ENCODE measurements around the gene FOLR2. TPM values are rescaled to one million over a fixed set of nuclear protein-coding genes. Genes with fewer than 3 reads are reported as not detected.
A peak's percentile ranks its signal among the peaks of the same experiment; 100 is the strongest.

Gene FOLR2
- total and polyA plus RNA-seq, 2 experiments from 2014 or later: not detected

- H3K9me3 Mint-ChIP-seq: peaks cover 4% of the 10 kb centered on the region; the same call in 2 of the 3 replicates
- ATAC-seq (peak; percentile 2), DNase-seq (ENCODE audit: low spot score) (peak; percentile 78)
- peaks cover 54% of the 10 kb centered on the region for H3K27me3 Mint-ChIP-seq (ENCODE audit: insufficient read depth, low read depth, poor library complexity)
- H3F3A ChIP-seq (replicated peaks; ENCODE audit: low read depth): 0 out of 2 replicates have a peak, but pooled peaks cover 4% of the 10 kb centered on the region
- H3K4me2 ChIP-seq: peak overlapping the region; percentile 94
- peaks cover 61% of the 10 kb centered on the region for H3K27me3 ChIP-seq (ENCODE audit: insufficient read depth)
- no peaks in the 10 kb centered on the region for H3K79me2 ChIP-seq (replicated peaks; ENCODE audit: insufficient read depth)
- H3K9me2 ChIP-seq (ENCODE audit: insufficient read depth): no peaks in the 10 kb centered on the region
- H3K4me1 Mint-ChIP-seq: peaks cover 38% of the 10 kb centered on the region
- peak overlapping the region; percentile 60 for H3K4me3 ChIP-seq
- H3K27ac Mint-ChIP-seq: no peak overlapping the region
- TF ChIP-seq POLR2AphosphoS5 (IDR thresholded peaks at IDR 0.05; ENCODE audit: low read depth) (peak; percentile 56; the same call in 1 of the 2 replicates), EZH2 (IDR thresholded peaks at IDR 0.05; ENCODE audit: low read depth, unreplicated experiment) (peak; percentile 71), CTCF (conservative IDR thresholded peaks at IDR 0.05; ENCODE audit: low read depth in 2 of 2) (no peak), EZH2phosphoT487 (IDR thresholded peaks at IDR 0.05; ENCODE audit: unreplicated experiment) (peak; percentile 44)
- H2AFZ ChIP-seq: no peak overlapping the region
- H3K4me1 ChIP-seq (ENCODE audit: insufficient read depth): peaks cover 26% of the 10 kb centered on the region
- H3K27ac ChIP-seq (ENCODE audit: low read depth): no peak overlapping the region
- H4K20me1 ChIP-seq (replicated peaks; ENCODE audit: insufficient read depth): peaks cover 10% of the 10 kb centered on the region
- peak overlapping the region; percentile 77 for H3K4me3 Mint-ChIP-seq
- H3K36me3 Mint-ChIP-seq (ENCODE audit: low read depth): peaks cover 26% of the 10 kb centered on the region
- H3K36me3 ChIP-seq (ENCODE audit: insufficient read depth): no peaks in the 10 kb centered on the region
Observed at GRCh38 chr11:72239313-72239848, 22.8 kb downstream of the FOLR2 start.

GRCh38 chr11:72239849-72240460 is 23.4 kb downstream of the FOLR2 start:
- Histone ChIP-seq H3K27me3 (ENCODE audit: insufficient read depth) (peaks cover 67% of the 10 kb centered on the region), H3K4me3 (peak overlapping the region; percentile 60), H3K4me1 (ENCODE audit: insufficient read depth) (peaks cover 27% of the 10 kb centered on the region), H3K27ac (ENCODE audit: low read depth) (no peak overlapping the region), H3K79me2 (replicated peaks; ENCODE audit: insufficient read depth) (no peaks in the 10 kb centered on the region), H2AFZ (peak overlapping the region; percentile 84; the same call in 1 of the 2 replicates), H4K20me1 (replicated peaks; ENCODE audit: insufficient read depth) (peaks cover 10% of the 10 kb centered on the region), H3K9me2 (ENCODE audit: insufficient read depth) (no peaks in the 10 kb centered on the region), H3F3A (replicated peaks; ENCODE audit: low read depth) (0 out of 2 replicates have a peak, but pooled peaks cover 9% of the 10 kb centered on the region), H3K36me3 (ENCODE audit: insufficient read depth) (no peaks in the 10 kb centered on the region), H3K4me2 (peak overlapping the region; percentile 94)
- peak overlapping the region; percentile 77 for H3K4me3 Mint-ChIP-seq
- TF ChIP-seq EZH2phosphoT487 (IDR thresholded peaks at IDR 0.05; ENCODE audit: unreplicated experiment): peak; percentile 92
- TF ChIP-seq REST (IDR thresholded peaks at IDR 0.05; ENCODE audit: unreplicated experiment): no peak
- peaks cover 20% of the 10 kb centered on the region for H3K36me3 Mint-ChIP-seq (ENCODE audit: low read depth)
- H3K4me1 Mint-ChIP-seq: peaks cover 43% of the 10 kb centered on the region
- H3K9me3 Mint-ChIP-seq: peaks cover 4% of the 10 kb centered on the region; the same call in 2 of the 3 replicates
- H3K27ac Mint-ChIP-seq: no peak overlapping the region
- ATAC-seq (peak; percentile 0; the same call in 1 of the 3 replicates), DNase-seq (ENCODE audit: low spot score) (peak; percentile 28)
- H3K27me3 Mint-ChIP-seq (ENCODE audit: insufficient read depth, low read depth, poor library complexity): peaks cover 54% of the 10 kb centered on the region

Data from GM23338 (cell line).